Left lung (tissue), 10 donors: ENCODE measurements around the gene DIPK1A. TPM values are rescaled to one million over a fixed set of nuclear protein-coding genes. Genes with fewer than 3 reads are reported as not detected.
A peak's percentile ranks its signal among the peaks of the same experiment; 100 is the strongest.

ENCODE experiments used
- ATAC-seq: fragments of 200-7000 bp; cut with Tn5 transposase; one replicate; pipeline ENCODE4 v1.9.1; 2020; ENCODE audit warnings: moderate library complexity
- DNase-seq, 4 donors: peaks; one replicate each; pipeline ENCODE4 v3.0.0-alpha.2; 2013 to 2020
- H3K27ac ChIP-seq, 2 donors: fragments of 200-600 bp; sonication (generic) in 1 of 2; one replicate each; pipeline versions ENCODE4 v1.5.0 to v1.8.0; 2020 to 2021
- H3K27me3 ChIP-seq, 2 donors: fragments of 200-600 bp; sonication (generic) in 1 of 2; one replicate each; pipeline versions ENCODE4 v1.5.0 to v1.8.0; 2020 to 2021
- H3K36me3 ChIP-seq, 2 donors: fragments of 200-600 bp; sonication (generic) in 1 of 2; one replicate each; pipeline versions ENCODE4 v1.5.0 to v1.8.0; 2020 to 2021
- H3K4me1 ChIP-seq, 2 donors: fragments of 200-600 bp; one replicate each; pipeline ENCODE4 v1.8.0; 2021
- H3K4me3 ChIP-seq, 2 donors: fragments of 200-600 bp; sonication (generic) in 1 of 2; one replicate each; pipeline versions ENCODE4 v1.5.0 to v1.8.0; 2020 to 2021; ENCODE audit warnings: mild to moderate bottlenecking in 1 of 2
- H3K9me3 ChIP-seq, 2 donors: fragments of 200-600 bp; sonication (generic) in 1 of 2; one replicate each; pipeline versions ENCODE4 v1.5.0 to v1.8.0; 2020 to 2021
- CTCF ChIP-seq, 2 donors: fragments of 200-600 bp; sonication (generic) in 1 of 2; IDR thresholded peaks; one replicate each; pipeline versions ENCODE4 v1.5.0 to v1.8.0; 2021; ENCODE audit warnings: antibody characterized with exemption in 2 of 2
- intact Hi-C, 2 donors: fragments of 100-400 bp; cut with DNase I; formaldehyde crosslinking; loops; one replicate each; pipeline versions ENCODE4 v1.11.2 to v1.14.2; 2022
- polyA plus RNA-seq, 6 donors: library from polyadenylated mRNA; unstranded; fragments of 120-200 nt; gene quantifications; one replicate each; pipeline ENCODE4 v1.2.1, GENCODE V29; 2013; ENCODE audit not compliant: insufficient read length in 6 of 6
- total RNA-seq, 2 donors: library from RNA; stranded (reverse); fragmentation: NEBNext Ultra II Directional; extraction: Animal tissue kit (Norgen Biotek cat#: 25700); gene quantifications; one replicate each; pipeline ENCODE4 v1.2.1, GENCODE V29; 2021
- donor health status: DM: no; HTN: yes; CAD: no.
- donor health status: DM: no; HTN: no; CAD: no.

DIPK1A gene
- total and polyA plus RNA-seq, 8 donors = 6.8 to 14.8 (median 10.2) TPM

- Histone ChIP-seq H3K27me3 (no peaks in the 10 kb centered on the region), H3K36me3 (no peaks in the 10 kb centered on the region), H3K4me3 (no peak overlapping the region), H3K27ac (peak overlapping the region; percentile 45 to 53), H3K4me1 (peaks cover 5 to 8% of the 10 kb centered on the region in 2 donors), H3K9me3 (no peaks in the 10 kb centered on the region)
- DNase-seq (peak in 3 of 4 donors; percentile 25 to 80 (median 76)), ATAC-seq (peak; percentile 97)
- no peak for TF ChIP-seq CTCF (IDR thresholded peaks at IDR 0.05)
- intact Hi-C loops = no loop called here
Measured at GRCh38 chr1:92804721-92805201, 156.5 kb downstream of the DIPK1A start.

GRCh38 chr1:92803140-92803887 is 157.9 kb downstream of the DIPK1A start:
- TF ChIP-seq CTCF (IDR thresholded peaks at IDR 0.05) = no peak
- ATAC-seq (no peak), DNase-seq (no peak)
- Histone ChIP-seq H3K27ac (no peak overlapping the region), H3K4me1 (peaks cover 5 to 8% of the 10 kb centered on the region in 2 donors), H3K9me3 (no peaks in the 10 kb centered on the region), H3K36me3 (no peaks in the 10 kb centered on the region), H3K4me3 (no peak overlapping the region), H3K27me3 (no peaks in the 10 kb centered on the region)
- intact Hi-C loops = no loop called here

GRCh38 chr1:92797961-92798360 is 163.3 kb downstream of the DIPK1A start:
- Histone ChIP-seq H3K27me3 (no peaks in the 10 kb centered on the region), H3K9me3 (no peaks in the 10 kb centered on the region), H3K4me3 (no peak overlapping the region), H3K36me3 (no peaks in the 10 kb centered on the region), H3K27ac (no peak overlapping the region), H3K4me1 (no peaks in the 10 kb centered on the region)
- intact Hi-C loops = no loop called here
- no peak for TF ChIP-seq CTCF (IDR thresholded peaks at IDR 0.05)
- ATAC-seq (peak; percentile 40), DNase-seq (no peak)

GRCh38 chr1:92797297-92797696 is 164.0 kb downstream of the DIPK1A start:
- Histone ChIP-seq H3K36me3 (no peaks in the 10 kb centered on the region), H3K27me3 (no peaks in the 10 kb centered on the region), H3K27ac (no peak overlapping the region), H3K9me3 (no peaks in the 10 kb centered on the region), H3K4me3 (no peak overlapping the region), H3K4me1 (peaks cover 0 to 1% of the 10 kb centered on the region in 2 donors)
- no peak for TF ChIP-seq CTCF (IDR thresholded peaks at IDR 0.05)
- intact Hi-C loops = no loop called here
- DNase-seq (no peak), ATAC-seq (no peak)

GRCh38 chr1:92795166-92795565 is 166.1 kb downstream of the DIPK1A start:
- H3K27me3 ChIP-seq = no peaks in the 10 kb centered on the region
- TF ChIP-seq CTCF (IDR thresholded peaks at IDR 0.05) = no peak
- peaks cover 0 to 3% of the 10 kb centered on the region in 2 donors for H3K4me1 ChIP-seq
- no peak for DNase-seq
- no peak overlapping the region for H3K27ac ChIP-seq
- no peaks in the 10 kb centered on the region for H3K9me3 ChIP-seq
- no peak overlapping the region for H3K4me3 ChIP-seq
- no peak for ATAC-seq
- H3K36me3 ChIP-seq = no peaks in the 10 kb centered on the region
- intact Hi-C loops = no loop called here
